Endothelial cell (in vitro differentiated cells): ENCODE data around the gene MYL5. TPM values are rescaled to one million over a fixed set of nuclear protein-coding genes. Genes with fewer than 3 reads are reported as not detected.
"Not testable (repeated sequence)": the region's sequence is repeated elsewhere in the genome, so short reads cannot be mapped to it uniquely, and the experiment has no call there.

Source experiments
- DNase-seq: peaks from one replicate; pipeline ENCODE4 v3.0.0; 2021; ENCODE audit warnings: low spot score
- H3K27ac Mint-ChIP-seq: one replicate; pipeline ENCODE4 v1.8.0; 2021; ENCODE audit warnings: mixed read lengths, inconsistent platforms; ENCODE audit not compliant: unreplicated experiment
- H3K27me3 Mint-ChIP-seq: one replicate; pipeline ENCODE4 v1.8.0; 2021; ENCODE audit warnings: mild to moderate bottlenecking, moderate library complexity, mixed read lengths, inconsistent platforms; ENCODE audit not compliant: unreplicated experiment
- H3K36me3 Mint-ChIP-seq: one replicate; pipeline ENCODE4 v1.8.0; 2021; ENCODE audit warnings: mild to moderate bottlenecking, low read depth, mixed read lengths, inconsistent platforms; ENCODE audit not compliant: unreplicated experiment
- H3K4me1 Mint-ChIP-seq: one replicate; pipeline ENCODE4 v1.8.0; 2021; ENCODE audit warnings: mild to moderate bottlenecking, mixed read lengths, inconsistent platforms; ENCODE audit not compliant: unreplicated experiment
- H3K4me3 Mint-ChIP-seq: one replicate; pipeline ENCODE4 v1.8.0; 2021; ENCODE audit warnings: mild to moderate bottlenecking, mixed read lengths, inconsistent platforms; ENCODE audit not compliant: unreplicated experiment
- H3K9me3 Mint-ChIP-seq: one replicate; pipeline ENCODE4 v1.8.0; 2021; ENCODE audit warnings: mixed read lengths, inconsistent platforms; ENCODE audit not compliant: unreplicated experiment
- total RNA-seq: library from RNA; stranded (reverse); fragmentation: NEBNext Ultra II Directional; extraction: Animal tissue kit (Norgen Biotek cat#: 25700); gene quantifications from one replicate; pipeline ENCODE4 v1.2.1, GENCODE V29; 2021; ENCODE audit not compliant: unreplicated experiment
- TF ChIP-seq, protein P1 (sequence below): fragments of 200-600 bp; sonication (generic); IDR thresholded peaks from one replicate; pipeline ENCODE4 v1.5.0; 2021; ENCODE audit warnings: antibody characterized with exemption; ENCODE audit not compliant: unreplicated experiment

MYL5 gene
- total RNA-seq, 1 donor from 2014 or later, result 23.2 TPM

DNA sequence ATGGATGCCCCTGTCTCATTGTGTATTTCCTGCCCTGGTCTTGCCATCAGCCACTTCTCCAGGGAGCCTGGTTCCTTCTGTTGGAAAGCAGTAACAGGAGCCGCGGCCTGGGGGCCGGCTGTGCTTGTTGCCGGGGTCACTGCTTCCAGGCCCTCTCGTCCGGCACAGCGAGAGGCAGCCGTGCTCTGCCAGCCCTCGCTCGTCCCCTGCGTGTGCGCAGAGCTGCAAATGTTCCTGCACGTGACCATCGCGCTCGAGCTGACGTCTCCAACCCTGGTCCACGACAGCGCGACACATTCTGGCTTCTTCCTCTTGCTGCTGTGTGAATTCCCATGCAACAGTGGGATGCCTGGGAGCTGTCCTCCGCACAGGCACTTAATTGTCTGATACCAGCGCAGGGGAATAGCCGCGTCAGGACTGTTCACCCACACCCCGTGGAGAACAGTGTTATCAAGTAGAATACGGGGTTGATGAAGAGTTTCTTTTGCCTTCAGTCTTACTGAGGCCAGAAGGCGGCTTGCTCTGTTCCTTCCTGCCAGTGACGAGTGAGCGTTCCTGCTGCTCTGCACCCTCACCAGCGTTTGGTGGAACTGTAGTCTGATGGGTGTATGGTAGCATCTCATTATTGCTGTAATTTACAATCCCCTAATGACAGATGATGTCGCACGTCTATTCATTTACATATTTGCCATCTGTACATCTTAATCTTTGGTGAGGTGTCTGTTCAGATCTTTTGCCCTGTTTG lies 36.6 kb upstream of the MYL5 start:
- DNase-seq, result no peak
- peaks cover 2% of the 10 kb centered on the region for H3K9me3 Mint-ChIP-seq

GRCh38 chr4:642366-642765 lies 32.0 kb upstream of the MYL5 start:
- H3K27ac Mint-ChIP-seq, H3K9me3 Mint-ChIP-seq, H3K36me3 Mint-ChIP-seq, DNase-seq, H3K27me3 Mint-ChIP-seq, H3K4me3 Mint-ChIP-seq: not testable (repeated sequence)
- H3K4me1 Mint-ChIP-seq, result peaks cover 12% of the 10 kb centered on the region

More for the DNA sequence above, 36.6 kb upstream of the MYL5 start:
- no peaks in the 10 kb centered on the region for H3K4me1 Mint-ChIP-seq
- no peak overlapping the region for H3K27ac Mint-ChIP-seq
- TF ChIP-seq, protein P1, sequence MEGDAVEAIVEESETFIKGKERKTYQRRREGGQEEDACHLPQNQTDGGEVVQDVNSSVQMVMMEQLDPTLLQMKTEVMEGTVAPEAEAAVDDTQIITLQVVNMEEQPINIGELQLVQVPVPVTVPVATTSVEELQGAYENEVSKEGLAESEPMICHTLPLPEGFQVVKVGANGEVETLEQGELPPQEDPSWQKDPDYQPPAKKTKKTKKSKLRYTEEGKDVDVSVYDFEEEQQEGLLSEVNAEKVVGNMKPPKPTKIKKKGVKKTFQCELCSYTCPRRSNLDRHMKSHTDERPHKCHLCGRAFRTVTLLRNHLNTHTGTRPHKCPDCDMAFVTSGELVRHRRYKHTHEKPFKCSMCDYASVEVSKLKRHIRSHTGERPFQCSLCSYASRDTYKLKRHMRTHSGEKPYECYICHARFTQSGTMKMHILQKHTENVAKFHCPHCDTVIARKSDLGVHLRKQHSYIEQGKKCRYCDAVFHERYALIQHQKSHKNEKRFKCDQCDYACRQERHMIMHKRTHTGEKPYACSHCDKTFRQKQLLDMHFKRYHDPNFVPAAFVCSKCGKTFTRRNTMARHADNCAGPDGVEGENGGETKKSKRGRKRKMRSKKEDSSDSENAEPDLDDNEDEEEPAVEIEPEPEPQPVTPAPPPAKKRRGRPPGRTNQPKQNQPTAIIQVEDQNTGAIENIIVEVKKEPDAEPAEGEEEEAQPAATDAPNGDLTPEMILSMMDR, result no peak
- peaks cover 2% of the 10 kb centered on the region for H3K36me3 Mint-ChIP-seq
- no peak overlapping the region for H3K4me3 Mint-ChIP-seq
- peaks cover 10% of the 10 kb centered on the region for H3K27me3 Mint-ChIP-seq

DNA sequence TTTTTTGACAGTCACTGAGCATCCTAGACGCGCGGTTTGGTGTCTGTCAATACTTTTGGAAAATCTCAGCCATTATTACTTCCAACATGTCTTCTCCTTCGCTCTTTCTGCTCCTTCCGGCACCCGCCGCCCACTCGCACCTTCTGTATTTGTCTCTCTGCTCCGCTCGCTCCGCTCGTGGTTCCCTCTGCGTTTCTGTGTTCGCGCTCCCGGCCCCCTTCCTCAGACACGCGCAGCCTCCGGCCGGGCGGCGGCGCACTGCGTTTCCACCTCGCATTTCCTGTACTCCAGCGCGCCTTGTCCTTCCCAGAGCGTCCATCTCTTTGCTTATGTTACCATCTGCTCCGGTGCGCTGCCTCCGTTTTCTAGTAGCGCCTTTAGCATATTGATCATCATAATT lies 27.9 kb upstream of the MYL5 start:
- TF ChIP-seq, protein P1, result no peak
- no peak overlapping the region for H3K27ac Mint-ChIP-seq
- DNase-seq, result no peak
- peaks cover 12% of the 10 kb centered on the region for H3K4me1 Mint-ChIP-seq
- H3K27me3 Mint-ChIP-seq, result no peaks in the 10 kb centered on the region
- no peaks in the 10 kb centered on the region for H3K9me3 Mint-ChIP-seq
- H3K36me3 Mint-ChIP-seq, result no peaks in the 10 kb centered on the region
- H3K4me3 Mint-ChIP-seq, result no peak overlapping the region

GRCh38 chr4:647481-647880 lies 26.9 kb upstream of the MYL5 start:
- Mint-ChIP-seq H3K4me1 (peaks cover 12% of the 10 kb centered on the region), H3K4me3 (no peak overlapping the region), H3K9me3 (no peaks in the 10 kb centered on the region)

DNA sequence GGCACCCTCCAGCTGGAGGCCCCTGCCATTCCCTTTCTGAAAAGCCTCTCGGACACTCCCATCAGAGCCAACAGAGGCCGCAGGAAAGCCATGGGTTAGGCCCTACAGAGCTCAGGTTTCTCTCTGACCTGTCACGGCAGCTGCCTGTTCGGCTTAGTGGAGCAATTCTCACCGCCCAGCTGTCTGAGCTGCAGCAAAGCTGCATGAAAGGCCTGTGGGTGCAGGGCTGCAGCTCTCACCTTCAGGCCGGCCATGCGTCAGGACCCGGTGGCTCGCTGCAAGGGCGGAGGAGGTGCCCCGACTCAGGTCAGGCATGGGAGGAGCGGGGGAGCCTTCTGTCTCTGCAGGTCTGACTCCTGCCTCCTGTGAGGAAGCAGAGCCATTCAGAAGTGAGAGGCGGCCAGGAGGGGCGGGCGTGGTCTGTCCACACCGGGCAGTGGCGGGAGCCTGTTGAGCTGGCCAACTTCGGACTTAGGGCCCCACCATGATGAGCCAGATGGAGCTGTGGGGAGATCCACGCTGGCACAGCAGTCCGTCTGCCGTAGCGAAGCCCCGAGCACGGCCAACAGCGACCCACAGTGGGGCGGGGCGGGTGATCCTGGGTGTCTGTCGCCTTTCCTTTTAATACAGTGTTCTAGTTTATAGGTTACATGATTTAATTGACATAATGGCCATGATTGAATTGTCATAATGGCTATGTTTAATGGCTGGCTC lies 25.6 kb upstream of the MYL5 start:
- Mint-ChIP-seq H3K27me3 (peaks cover 5% of the 10 kb centered on the region), H3K4me1 (peaks cover 12% of the 10 kb centered on the region), H3K4me3 (no peak overlapping the region), H3K27ac (no peak overlapping the region), H3K9me3 (no peaks in the 10 kb centered on the region), H3K36me3 (no peaks in the 10 kb centered on the region)
- TF ChIP-seq, protein P1, result no peak
- DNase-seq, result no peak

More at GRCh38 chr4:647481-647880, 26.9 kb upstream of the MYL5 start:
- TF ChIP-seq, protein P1, result no peak
- Mint-ChIP-seq H3K36me3 (no peaks in the 10 kb centered on the region), H3K27me3 (no peaks in the 10 kb centered on the region), H3K27ac (no peak overlapping the region)
- DNase-seq, result no peak
